OCI-LY1 (cell line): ENCODE results near the gene ANKRD60.

Experiments
- H2AFZ ChIP-seq: fragments of 200-600 bp; sonication (generic), shearing (Covaris generic); 2 replicates; pipeline ENCODE4 v1.6.0; 2014; ENCODE audit warnings: antibody characterized with exemption, mild to moderate bottlenecking, low read length
- H3F3A ChIP-seq: fragments of 200-600 bp; sonication (generic), shearing (Covaris generic); 2 replicates; pipeline ENCODE4 v1.6.0; 2014; ENCODE audit warnings: mild to moderate bottlenecking, antibody characterized with exemption, low read length, moderate library complexity; ENCODE audit not compliant: insufficient read depth
- H3K27ac ChIP-seq: fragments of 200-600 bp; sonication (generic); 2 replicates; pipeline ENCODE4 v1.5.1; 2014; ENCODE audit warnings: low read length, mixed run types, mild to moderate bottlenecking, low read depth; ENCODE audit not compliant: poor library complexity, severe bottlenecking
- H3K27me3 ChIP-seq: fragments of 200-600 bp; sonication (generic); 2 replicates; pipeline ENCODE4 v1.6.0; 2014; ENCODE audit warnings: antibody characterized with exemption, mild to moderate bottlenecking, low read length, moderate library complexity; ENCODE audit not compliant: insufficient read depth
- H3K36me3 ChIP-seq: fragments of 200-600 bp; sonication (generic); 2 replicates; pipeline ENCODE4 v1.6.1; 2014; ENCODE audit warnings: mild to moderate bottlenecking, antibody characterized with exemption, low read length, moderate library complexity, mixed read lengths; ENCODE audit not compliant: insufficient read depth
- H3K4me1 ChIP-seq: fragments of 200-600 bp; sonication (generic); 2 replicates; pipeline ENCODE4 v1.5.1; 2014; ENCODE audit warnings: mild to moderate bottlenecking, low read length, moderate library complexity; ENCODE audit not compliant: insufficient read depth, severe bottlenecking
- H3K4me2 ChIP-seq: fragments of 200-600 bp; sonication (generic), shearing (Covaris generic); 2 replicates; pipeline ENCODE4 v1.6.1; 2014; ENCODE audit warnings: low read length
- H3K4me3 ChIP-seq: fragments of 200-600 bp; sonication (generic); 2 replicates; pipeline ENCODE4 v1.5.1; 2014; ENCODE audit warnings: low read length, low read depth, mild to moderate bottlenecking, mixed read lengths; ENCODE audit not compliant: poor library complexity, severe bottlenecking
- H3K79me2 ChIP-seq: fragments of 200-600 bp; shearing (Covaris generic); 2 replicates; pipeline ENCODE4 v1.6.1; 2016; ENCODE audit warnings: mixed run types, low read length, mixed read lengths; ENCODE audit not compliant: insufficient read depth
- H3K9ac ChIP-seq: fragments of 200-600 bp; sonication (generic), shearing (Covaris generic); 2 replicates; pipeline ENCODE4 v1.6.1; 2014; ENCODE audit warnings: mild to moderate bottlenecking, low read length, mixed read lengths
- H3K9me2 ChIP-seq: fragments of 200-600 bp; sonication (generic), shearing (Covaris generic); 2 replicates; pipeline ENCODE4 v1.6.1; 2014; ENCODE audit warnings: low read depth, mild to moderate bottlenecking, low read length, mixed read lengths
- H3K9me3 ChIP-seq: fragments of 200-600 bp; shearing (Covaris generic); 2 replicates; pipeline ENCODE4 v1.6.1; 2014; ENCODE audit warnings: low read length, mixed read lengths
- H4K20me1 ChIP-seq: fragments of 200-600 bp; sonication (generic), shearing (Covaris generic); 2 replicates; pipeline ENCODE4 v1.6.0; 2016; ENCODE audit warnings: mild to moderate bottlenecking, low read length; ENCODE audit not compliant: insufficient read depth
- EZH2 ChIP-seq: fragments of 200-600 bp; sonication (generic), shearing (Covaris generic); IDR thresholded peaks from 2 replicates; pipeline ENCODE4 v1.8.0; 2017; ENCODE audit warnings: borderline replicate concordance, mixed run types, mild to moderate bottlenecking, antibody characterized with exemption, low read length, moderate library complexity, mixed read lengths
- TF ChIP-seq, protein P1 (sequence below): fragments of 200-600 bp; sonication (generic), shearing (Covaris generic); IDR thresholded peaks from 2 replicates; pipeline ENCODE4 v1.5.1; 2017; ENCODE audit warnings: mild to moderate bottlenecking, antibody characterized with exemption, low read length, moderate library complexity, mixed read lengths

Gene ANKRD60

DNA sequence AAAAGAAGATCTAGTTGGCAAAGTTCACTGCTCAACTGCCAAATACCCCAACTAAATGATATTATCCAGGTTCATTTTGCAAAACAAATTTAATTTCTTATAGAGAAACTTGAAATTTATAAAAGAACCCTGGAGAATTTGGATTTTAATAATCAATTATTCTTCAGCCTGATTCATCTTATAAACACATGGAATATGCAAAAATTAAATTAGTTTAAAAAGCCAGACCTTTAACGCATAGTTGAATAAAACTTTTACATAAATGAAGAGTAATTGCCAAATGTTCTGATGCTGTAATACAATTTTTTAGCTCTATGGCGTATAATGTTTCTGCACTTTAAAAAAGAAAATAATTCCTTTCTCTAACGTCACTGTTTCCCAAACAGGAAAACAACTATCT, 33.2 kb upstream of the ANKRD60 start:
- Histone ChIP-seq H3K4me3 (no peak overlapping the region), H3K9ac (no peak overlapping the region), H3K27me3 (no peaks in the 10 kb centered on the region), H3K36me3 (peaks cover 11% of the 10 kb centered on the region), H2AFZ (no peak overlapping the region), H3F3A (no peaks in the 10 kb centered on the region), H3K79me2 (no peaks in the 10 kb centered on the region), H3K27ac (no peak overlapping the region), H3K9me2 (no peaks in the 10 kb centered on the region), H3K4me2 (no peak overlapping the region), H3K4me1 (no peaks in the 10 kb centered on the region), H3K9me3 (0 out of 2 replicates have a peak, but pooled peaks cover 3% of the 10 kb centered on the region), H4K20me1 (no peaks in the 10 kb centered on the region)
- TF ChIP-seq, protein P1, sequence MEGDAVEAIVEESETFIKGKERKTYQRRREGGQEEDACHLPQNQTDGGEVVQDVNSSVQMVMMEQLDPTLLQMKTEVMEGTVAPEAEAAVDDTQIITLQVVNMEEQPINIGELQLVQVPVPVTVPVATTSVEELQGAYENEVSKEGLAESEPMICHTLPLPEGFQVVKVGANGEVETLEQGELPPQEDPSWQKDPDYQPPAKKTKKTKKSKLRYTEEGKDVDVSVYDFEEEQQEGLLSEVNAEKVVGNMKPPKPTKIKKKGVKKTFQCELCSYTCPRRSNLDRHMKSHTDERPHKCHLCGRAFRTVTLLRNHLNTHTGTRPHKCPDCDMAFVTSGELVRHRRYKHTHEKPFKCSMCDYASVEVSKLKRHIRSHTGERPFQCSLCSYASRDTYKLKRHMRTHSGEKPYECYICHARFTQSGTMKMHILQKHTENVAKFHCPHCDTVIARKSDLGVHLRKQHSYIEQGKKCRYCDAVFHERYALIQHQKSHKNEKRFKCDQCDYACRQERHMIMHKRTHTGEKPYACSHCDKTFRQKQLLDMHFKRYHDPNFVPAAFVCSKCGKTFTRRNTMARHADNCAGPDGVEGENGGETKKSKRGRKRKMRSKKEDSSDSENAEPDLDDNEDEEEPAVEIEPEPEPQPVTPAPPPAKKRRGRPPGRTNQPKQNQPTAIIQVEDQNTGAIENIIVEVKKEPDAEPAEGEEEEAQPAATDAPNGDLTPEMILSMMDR, result no peak
- no peak for TF ChIP-seq EZH2

GRCh38 chr20:58260006-58260405, 31.6 kb upstream of the ANKRD60 start:
- TF ChIP-seq, protein P1, result no peak
- TF ChIP-seq EZH2, result no peak
- Histone ChIP-seq H3K27me3 (no peaks in the 10 kb centered on the region), H3K79me2 (no peaks in the 10 kb centered on the region), H3K27ac (no peak overlapping the region), H3F3A (no peaks in the 10 kb centered on the region), H3K9ac (no peak overlapping the region), H3K9me2 (no peaks in the 10 kb centered on the region), H4K20me1 (no peaks in the 10 kb centered on the region), H2AFZ (no peak overlapping the region), H3K36me3 (peaks cover 16% of the 10 kb centered on the region), H3K4me2 (no peak overlapping the region), H3K4me3 (no peak overlapping the region), H3K4me1 (no peaks in the 10 kb centered on the region), H3K9me3 (0 out of 2 replicates have a peak, but pooled peaks cover 3% of the 10 kb centered on the region)

DNA sequence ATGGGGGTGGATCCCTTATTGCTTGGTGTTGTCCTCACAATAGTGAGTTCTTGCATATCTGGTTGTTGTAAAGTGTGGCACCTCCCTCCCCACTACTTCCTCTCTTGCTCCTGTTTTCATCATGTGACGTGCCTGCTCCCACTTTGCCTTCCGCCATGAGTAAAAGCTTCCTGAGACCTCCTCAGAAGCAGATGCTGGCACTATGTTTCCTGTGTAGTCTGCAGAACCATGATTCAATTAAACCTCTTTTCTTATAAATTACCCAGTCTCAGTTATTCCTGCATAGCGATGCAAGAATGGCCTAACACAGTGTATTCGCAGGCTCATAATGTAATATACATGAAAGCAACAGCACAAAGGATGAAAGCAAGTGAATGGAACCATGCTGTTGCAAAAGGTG, 28.4 kb upstream of the ANKRD60 start:
- Histone ChIP-seq H3K4me2 (no peak overlapping the region), H3F3A (no peaks in the 10 kb centered on the region), H3K27ac (no peak overlapping the region)

More for the DNA sequence above, 28.4 kb upstream of the ANKRD60 start:
- Histone ChIP-seq H3K9ac (no peak overlapping the region), H3K79me2 (no peaks in the 10 kb centered on the region), H3K36me3 (peaks cover 20% of the 10 kb centered on the region), H3K27me3 (no peaks in the 10 kb centered on the region), H3K9me3 (0 out of 2 replicates have a peak, but pooled peaks cover 3% of the 10 kb centered on the region), H3K4me1 (no peaks in the 10 kb centered on the region), H3K9me2 (no peaks in the 10 kb centered on the region), H2AFZ (no peak overlapping the region), H3K4me3 (no peak overlapping the region), H4K20me1 (no peaks in the 10 kb centered on the region)
- no peak for TF ChIP-seq EZH2
- TF ChIP-seq, protein P1, result no peak
